ENCODE data around the gene ZBTB7C.

DNA sequence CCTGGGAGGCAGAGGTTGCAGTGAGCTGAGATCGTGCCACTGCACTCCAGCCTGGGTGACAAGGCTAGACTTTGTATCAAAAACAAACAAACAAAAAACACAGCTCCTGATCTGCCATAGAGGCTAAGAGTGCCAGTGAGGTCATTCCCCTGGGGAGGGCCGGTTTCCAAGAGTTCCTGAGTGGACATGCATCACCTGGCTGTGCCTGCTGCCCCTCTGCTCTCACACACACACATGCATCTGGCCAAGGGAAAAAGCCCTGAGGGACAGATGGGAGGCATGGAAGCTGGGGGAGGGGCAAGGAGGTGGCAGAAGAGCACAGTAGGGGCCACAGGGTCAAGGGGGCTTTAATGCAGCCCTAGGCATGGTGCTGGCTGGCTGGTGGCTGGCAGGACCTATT, 60.4 kb downstream of the ZBTB7C start:
- TF ChIP-seq EZH2 (IDR thresholded peaks at IDR 0.05; ENCODE audit: low read length), result no peak
- TF ChIP-seq, protein P1, sequence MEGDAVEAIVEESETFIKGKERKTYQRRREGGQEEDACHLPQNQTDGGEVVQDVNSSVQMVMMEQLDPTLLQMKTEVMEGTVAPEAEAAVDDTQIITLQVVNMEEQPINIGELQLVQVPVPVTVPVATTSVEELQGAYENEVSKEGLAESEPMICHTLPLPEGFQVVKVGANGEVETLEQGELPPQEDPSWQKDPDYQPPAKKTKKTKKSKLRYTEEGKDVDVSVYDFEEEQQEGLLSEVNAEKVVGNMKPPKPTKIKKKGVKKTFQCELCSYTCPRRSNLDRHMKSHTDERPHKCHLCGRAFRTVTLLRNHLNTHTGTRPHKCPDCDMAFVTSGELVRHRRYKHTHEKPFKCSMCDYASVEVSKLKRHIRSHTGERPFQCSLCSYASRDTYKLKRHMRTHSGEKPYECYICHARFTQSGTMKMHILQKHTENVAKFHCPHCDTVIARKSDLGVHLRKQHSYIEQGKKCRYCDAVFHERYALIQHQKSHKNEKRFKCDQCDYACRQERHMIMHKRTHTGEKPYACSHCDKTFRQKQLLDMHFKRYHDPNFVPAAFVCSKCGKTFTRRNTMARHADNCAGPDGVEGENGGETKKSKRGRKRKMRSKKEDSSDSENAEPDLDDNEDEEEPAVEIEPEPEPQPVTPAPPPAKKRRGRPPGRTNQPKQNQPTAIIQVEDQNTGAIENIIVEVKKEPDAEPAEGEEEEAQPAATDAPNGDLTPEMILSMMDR (optimal IDR thresholded peaks at IDR 0.05 in 1 of 3, IDR thresholded peaks at IDR 0.05 in 1 of 3, conservative IDR thresholded peaks at IDR 0.05 in 1 of 3; ENCODE audit: extremely low read depth in 1 of 3, insufficient read depth in 2 of 3, low read length in 3 of 3), result no peak
